ENCODE data around the gene NEURL4.

NEURL4 gene

GRCh38 chr17:7327501-7327900 is 1.6 kb downstream of the NEURL4 start:
- Histone ChIP-seq H3K4me1 (ENCODE audit: low read depth, poor library complexity, severe bottlenecking) (no peaks in the 10 kb centered on the region), H4K20me1 (ENCODE audit: insufficient read depth) (no peaks in the 10 kb centered on the region), H3K27me3 (ENCODE audit: insufficient read depth, low read depth) (no peaks in the 10 kb centered on the region), H3K79me2 (ENCODE audit: insufficient read depth, low read depth) (no peaks in the 10 kb centered on the region), H3K36me3 (ENCODE audit: insufficient read depth) (no peaks in the 10 kb centered on the region), H3K4me3 (IDR thresholded peaks at IDR 0.05; ENCODE audit: insufficient read depth, low read depth, low read length) (no peak overlapping the region), H3K4me2 (no peak overlapping the region), H3K9ac (no peak overlapping the region), H3K27ac (no peak overlapping the region), H2AFZ (ENCODE audit: low read depth) (no peak overlapping the region)
- no peak for TF ChIP-seq CTCF (conservative IDR thresholded peaks at IDR 0.05; ENCODE audit: low read depth, low read length)

DNA sequence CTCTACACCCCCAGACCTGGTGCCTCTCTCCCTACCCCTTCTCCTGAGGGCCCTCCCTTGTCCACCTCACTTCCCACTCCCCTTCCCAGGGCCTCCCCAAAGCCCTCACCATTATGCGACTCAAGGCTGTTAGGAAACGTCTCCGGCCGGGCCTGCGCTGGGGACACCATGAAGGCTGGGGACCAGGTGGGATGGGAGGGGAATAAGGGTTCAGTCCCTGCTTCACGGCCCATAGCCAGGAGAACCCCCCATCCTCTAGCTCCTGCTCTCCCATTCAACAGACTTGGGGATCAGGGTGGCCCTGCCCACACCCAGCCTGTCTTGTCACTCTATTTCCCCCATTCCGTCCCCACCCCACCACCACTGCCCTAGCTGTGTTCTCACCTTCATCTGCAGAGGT is 2.1 kb downstream of the NEURL4 start:
- Histone ChIP-seq H3K36me3 (ENCODE audit: insufficient read depth) (no peaks in the 10 kb centered on the region), H3K79me2 (ENCODE audit: insufficient read depth, low read depth) (no peaks in the 10 kb centered on the region), H2AFZ (ENCODE audit: low read depth) (no peak overlapping the region), H3K4me1 (ENCODE audit: low read depth, poor library complexity, severe bottlenecking) (no peaks in the 10 kb centered on the region), H3K27ac (no peak overlapping the region), H3K9ac (no peak overlapping the region), H3K4me2 (no peak overlapping the region), H4K20me1 (ENCODE audit: insufficient read depth) (no peaks in the 10 kb centered on the region), H3K4me3 (IDR thresholded peaks at IDR 0.05; ENCODE audit: insufficient read depth, low read depth, low read length) (no peak overlapping the region), H3K27me3 (ENCODE audit: insufficient read depth, low read depth) (no peaks in the 10 kb centered on the region)
- no peak for TF ChIP-seq CTCF (conservative IDR thresholded peaks at IDR 0.05; ENCODE audit: low read depth, low read length)

DNA sequence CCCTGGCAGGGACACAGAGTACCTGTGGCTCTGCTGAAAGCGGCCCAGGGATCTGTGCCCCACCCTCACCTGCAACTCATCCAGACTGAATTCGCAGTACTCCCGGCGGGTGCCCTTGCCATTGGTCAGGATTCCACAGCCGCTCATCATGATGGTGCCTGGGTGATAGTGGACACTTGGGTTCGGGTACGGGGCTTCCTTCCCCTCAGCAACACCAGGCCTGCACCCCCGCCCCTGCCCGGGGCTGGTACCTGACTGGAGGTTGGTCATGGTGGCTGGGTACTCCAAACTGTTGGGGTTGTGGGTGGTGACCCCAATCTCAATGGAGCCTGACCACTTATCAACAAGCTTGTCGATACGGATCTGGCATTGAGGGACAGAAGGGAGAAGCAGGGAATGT is 2.9 kb downstream of the NEURL4 start:
- Histone ChIP-seq H3K36me3 (ENCODE audit: insufficient read depth) (no peaks in the 10 kb centered on the region), H3K4me3 (IDR thresholded peaks at IDR 0.05; ENCODE audit: insufficient read depth, low read depth, low read length) (no peak overlapping the region), H3K27ac (no peak overlapping the region), H3K4me2 (no peak overlapping the region), H3K4me1 (ENCODE audit: low read depth, poor library complexity, severe bottlenecking) (no peaks in the 10 kb centered on the region), H4K20me1 (ENCODE audit: insufficient read depth) (no peaks in the 10 kb centered on the region), H3K79me2 (ENCODE audit: insufficient read depth, low read depth) (no peaks in the 10 kb centered on the region), H3K27me3 (ENCODE audit: insufficient read depth, low read depth) (no peaks in the 10 kb centered on the region), H2AFZ (ENCODE audit: low read depth) (no peak overlapping the region), H3K9ac (no peak overlapping the region)
- no peak for TF ChIP-seq CTCF (conservative IDR thresholded peaks at IDR 0.05; ENCODE audit: low read depth, low read length)

- no peak overlapping the region for H3K9ac ChIP-seq
- H4K20me1 ChIP-seq (ENCODE audit: insufficient read depth): no peaks in the 10 kb centered on the region
- TF ChIP-seq CTCF (conservative IDR thresholded peaks at IDR 0.05; ENCODE audit: low read depth, low read length): no peak
- no peak overlapping the region for H2AFZ ChIP-seq (ENCODE audit: low read depth)
- H3K4me3 ChIP-seq (IDR thresholded peaks at IDR 0.05; ENCODE audit: insufficient read depth, low read depth, low read length): no peak overlapping the region
- no peak overlapping the region for H3K4me2 ChIP-seq
- no peaks in the 10 kb centered on the region for H3K4me1 ChIP-seq (ENCODE audit: low read depth, poor library complexity, severe bottlenecking)
- no peaks in the 10 kb centered on the region for H3K36me3 ChIP-seq (ENCODE audit: insufficient read depth)
- H3K27me3 ChIP-seq (ENCODE audit: insufficient read depth, low read depth): no peaks in the 10 kb centered on the region
- no peak overlapping the region for H3K27ac ChIP-seq
- H3K79me2 ChIP-seq (ENCODE audit: insufficient read depth, low read depth): no peaks in the 10 kb centered on the region
These were observed 4.1 kb downstream of the NEURL4 start for GRCh38 chr17:7325031-7325528.
